ENCODE measurements around the gene ATAT1.

ATAT1 gene

DNA sequence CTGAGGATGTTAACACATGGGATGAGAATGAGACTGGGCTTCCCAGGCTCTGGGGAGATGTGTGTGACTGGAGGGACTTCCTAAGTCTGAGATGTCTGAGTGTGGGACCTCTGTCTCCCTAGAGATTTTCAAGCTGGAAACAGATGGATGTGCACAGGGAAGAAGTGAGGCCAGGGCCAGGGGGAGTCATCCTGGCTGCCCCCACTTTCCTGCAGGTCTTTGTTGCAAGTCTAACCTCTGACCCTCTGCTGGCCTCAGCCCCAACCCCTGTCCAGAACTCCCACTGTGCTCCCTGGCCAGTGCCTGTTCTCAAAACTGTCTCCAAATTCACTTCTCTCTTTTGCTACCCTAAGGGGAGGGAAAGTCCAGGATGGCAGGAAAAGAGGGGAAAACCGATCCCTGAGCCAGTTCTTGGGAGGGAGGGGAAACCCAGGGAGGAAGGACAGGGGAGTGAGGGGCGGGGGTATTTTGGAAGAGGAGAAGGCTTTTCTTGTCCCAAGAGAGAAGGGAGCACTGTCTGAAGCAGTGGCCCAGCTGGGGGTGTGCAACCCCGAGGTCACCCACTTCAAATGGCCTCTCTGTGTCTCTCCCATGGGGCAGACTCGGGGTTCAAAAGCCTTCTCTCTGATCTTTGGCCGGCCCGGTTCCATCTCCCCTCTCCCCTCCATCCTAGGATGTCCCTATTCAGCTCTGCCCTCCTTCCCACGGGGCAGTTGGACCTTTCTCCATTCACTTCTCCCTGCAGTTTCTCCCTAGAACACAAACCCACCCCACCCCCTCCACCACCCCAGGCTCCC is 56.7 kb downstream of the ATAT1 start:
- in situ Hi-C loops (cut with MboI; ENCODE audit: low sequenced_read_pairs), result loop anchor here (5.0 kb wide), 1 partner anchor 34 kb away; the partner anchor contains the start of gene MDC1

GRCh38 chr6:30683980-30684338 is 57.3 kb downstream of the ATAT1 start:
- in situ Hi-C loops (cut with MboI; ENCODE audit: low sequenced_read_pairs), result loop anchor here (5.0 kb wide), 1 partner anchor 33 kb away; the partner anchor contains the start of gene MDC1

GRCh38 chr6:30684386-30685156 is 57.9 kb downstream of the ATAT1 start:
- in situ Hi-C loops (cut with MboI; ENCODE audit: low sequenced_read_pairs), result loop anchor here (5.0 kb wide), 1 partner anchor 33 kb away; the partner anchor contains the start of gene MDC1

DNA sequence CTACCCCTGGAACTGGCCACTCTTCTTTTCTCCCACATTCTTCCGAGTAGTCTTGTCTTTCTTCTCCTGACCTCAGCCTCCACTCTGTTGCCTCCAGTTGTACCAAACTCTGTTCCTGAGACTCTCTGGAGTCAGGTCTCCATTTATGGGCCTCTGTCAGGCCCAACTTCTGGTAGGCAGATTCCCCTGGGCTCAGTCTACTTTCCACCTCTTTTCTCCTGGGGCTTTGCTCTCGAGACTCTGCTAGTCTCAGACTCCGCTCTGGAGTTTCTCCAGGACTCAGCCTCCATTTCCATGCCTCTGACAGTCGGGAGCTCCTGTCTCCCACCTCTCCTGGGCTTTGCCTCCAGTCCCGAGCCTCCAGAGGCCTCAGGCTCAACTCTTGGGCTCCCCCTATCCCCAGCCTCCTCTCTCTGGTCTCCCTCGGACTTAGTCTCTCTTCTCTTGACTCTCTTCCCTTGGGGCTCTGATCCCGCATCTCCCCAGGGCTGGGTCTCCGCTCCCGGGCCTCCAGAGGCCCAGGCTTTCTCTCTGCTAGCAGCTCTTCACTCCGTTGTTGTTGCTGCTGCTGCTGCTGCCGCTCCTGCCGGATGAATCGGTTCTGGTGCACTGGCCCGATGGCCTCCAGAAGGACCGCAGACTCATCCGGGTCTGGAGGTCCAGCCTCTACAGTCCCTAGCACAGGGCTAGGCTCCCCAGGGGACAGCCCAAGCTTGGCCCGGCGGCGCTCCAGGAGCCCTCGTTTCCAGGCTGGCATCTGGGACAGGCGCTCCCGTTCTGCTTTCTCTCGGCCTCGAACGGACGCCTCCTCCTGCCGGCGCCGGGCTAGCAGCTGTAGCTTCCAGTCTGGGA is 58.7 kb downstream of the ATAT1 start:
- in situ Hi-C loops (cut with MboI; ENCODE audit: low sequenced_read_pairs), result no loop called here

- in situ Hi-C loops (cut with MboI; ENCODE audit: low sequenced_read_pairs), result no loop called here
Observed at GRCh38 chr6:30686009-30686907, 59.6 kb downstream of the ATAT1 start, which contains the start of gene PPP1R18. PPP1R18 (minus strand) TSS chr6:30686645; CDS start chr6:30686018, 627 bp downstream.

DNA sequence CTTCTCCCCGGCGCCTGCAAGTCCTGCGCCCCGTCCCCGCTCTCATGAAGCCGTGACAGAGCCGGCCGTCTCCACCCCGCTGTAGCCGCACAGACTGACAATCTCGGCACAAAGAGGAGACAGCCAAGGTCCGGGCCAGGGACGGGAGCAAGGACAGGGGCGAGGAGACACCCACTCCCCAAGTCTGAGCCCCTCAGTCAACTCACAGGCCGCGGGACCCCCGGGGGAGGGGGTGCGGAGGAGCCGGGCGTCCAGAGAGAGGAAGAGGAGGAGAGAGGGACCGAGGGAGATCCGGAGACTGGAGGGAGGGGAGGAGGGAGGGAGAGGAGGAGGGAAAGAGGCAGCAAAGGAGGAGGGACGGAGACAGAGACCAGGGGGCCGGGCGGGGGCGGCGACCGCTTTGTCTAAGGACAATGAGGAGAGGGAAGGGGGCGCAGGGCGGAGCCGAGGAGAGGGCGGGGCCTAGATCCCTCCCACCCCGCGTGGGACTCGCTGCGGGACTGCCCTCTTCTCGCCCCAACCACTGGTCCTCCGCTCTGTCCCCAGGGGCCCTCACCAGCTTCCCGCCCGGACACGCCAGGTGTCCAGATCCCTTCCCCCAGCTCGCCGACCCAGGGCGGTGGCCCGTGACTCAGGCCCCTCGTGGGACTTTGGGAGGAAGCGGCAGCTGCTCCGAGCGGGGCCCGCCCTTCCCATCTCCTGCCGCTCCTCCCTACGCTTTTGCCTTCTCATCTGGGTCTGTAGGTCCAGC is 60.4 kb downstream of the ATAT1 start:
- in situ Hi-C loops (cut with MboI; ENCODE audit: low sequenced_read_pairs), result no loop called here

- in situ Hi-C loops (cut with MboI; ENCODE audit: low sequenced_read_pairs), result no loop called here
Observed at GRCh38 chr6:30687659-30688431, 61.2 kb downstream of the ATAT1 start.

DNA sequence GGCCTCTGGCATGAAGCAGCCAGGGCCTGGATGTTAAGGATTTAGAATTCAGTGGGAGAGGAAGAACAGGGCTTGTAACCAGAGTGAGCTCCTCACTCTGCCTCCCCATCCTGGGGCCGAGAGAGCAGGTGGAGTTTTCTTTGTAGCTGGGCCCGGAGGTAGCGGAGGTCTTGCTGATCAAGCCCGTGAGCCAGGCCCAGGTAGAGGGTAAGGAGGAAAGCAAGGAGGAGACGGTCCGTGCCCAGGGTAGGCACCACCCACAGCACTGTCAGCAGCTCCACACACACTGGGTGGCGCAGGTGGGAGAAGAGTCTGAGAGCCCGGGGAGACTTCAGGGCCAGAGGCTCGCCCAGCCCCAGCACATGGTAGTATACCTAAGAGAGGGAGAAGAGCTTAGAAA is 61.9 kb downstream of the ATAT1 start:
- in situ Hi-C loops (cut with MboI; ENCODE audit: low sequenced_read_pairs), result no loop called here

- in situ Hi-C loops (cut with MboI; ENCODE audit: low sequenced_read_pairs), result no loop called here
Observed at GRCh38 chr6:30689022-30689865, 62.6 kb downstream of the ATAT1 start.

- in situ Hi-C loops (cut with MboI; ENCODE audit: low sequenced_read_pairs), result no loop called here
Observed at GRCh38 chr6:30689985-30690384, 63.3 kb downstream of the ATAT1 start.

DNA sequence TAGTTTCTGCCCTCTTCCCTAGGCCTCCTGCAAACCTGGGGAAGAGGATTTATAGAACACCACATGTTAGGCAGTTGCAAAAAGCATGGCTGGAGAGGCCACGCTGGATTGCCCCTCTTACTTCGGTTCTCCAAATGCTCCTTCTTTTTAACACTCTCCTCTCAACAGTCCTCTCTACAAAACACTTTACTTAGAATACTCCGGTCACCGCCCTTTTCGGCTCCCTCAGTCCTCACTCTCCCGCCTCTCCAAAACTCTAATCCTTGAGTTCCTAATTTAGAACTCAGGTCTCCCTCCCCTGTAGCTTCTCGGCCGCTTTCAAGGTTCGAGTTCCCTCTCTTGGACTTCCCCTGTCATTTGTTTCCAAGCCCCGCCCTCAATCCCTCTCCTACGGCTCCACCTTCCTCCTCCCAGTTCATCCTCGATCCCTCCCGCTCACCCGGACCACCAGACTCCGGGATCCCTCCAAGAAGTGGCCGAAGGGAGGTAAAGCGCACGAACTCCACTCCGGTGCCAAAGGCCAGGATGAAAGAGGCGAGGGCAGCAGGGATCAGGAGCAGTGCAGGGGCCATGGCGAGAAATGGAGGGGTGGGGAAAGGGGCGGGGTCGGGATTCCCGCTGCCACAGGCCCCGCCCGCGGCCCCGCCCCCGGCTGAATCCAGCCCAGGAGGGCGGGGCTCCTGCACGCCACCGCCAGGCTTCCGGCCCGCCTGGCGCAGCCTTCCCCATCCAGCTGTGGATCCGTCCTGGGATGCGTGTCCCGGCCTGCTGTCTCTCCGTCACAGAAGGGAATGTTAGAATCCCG is 63.9 kb downstream of the ATAT1 start, which contains the start of gene NRM:
NRM (minus strand) TSS at position 582 of the 805 bp plus-strand sequence; CDS start at position 572, 10 bp downstream.
- in situ Hi-C loops (cut with MboI; ENCODE audit: low sequenced_read_pairs), result no loop called here

DNA sequence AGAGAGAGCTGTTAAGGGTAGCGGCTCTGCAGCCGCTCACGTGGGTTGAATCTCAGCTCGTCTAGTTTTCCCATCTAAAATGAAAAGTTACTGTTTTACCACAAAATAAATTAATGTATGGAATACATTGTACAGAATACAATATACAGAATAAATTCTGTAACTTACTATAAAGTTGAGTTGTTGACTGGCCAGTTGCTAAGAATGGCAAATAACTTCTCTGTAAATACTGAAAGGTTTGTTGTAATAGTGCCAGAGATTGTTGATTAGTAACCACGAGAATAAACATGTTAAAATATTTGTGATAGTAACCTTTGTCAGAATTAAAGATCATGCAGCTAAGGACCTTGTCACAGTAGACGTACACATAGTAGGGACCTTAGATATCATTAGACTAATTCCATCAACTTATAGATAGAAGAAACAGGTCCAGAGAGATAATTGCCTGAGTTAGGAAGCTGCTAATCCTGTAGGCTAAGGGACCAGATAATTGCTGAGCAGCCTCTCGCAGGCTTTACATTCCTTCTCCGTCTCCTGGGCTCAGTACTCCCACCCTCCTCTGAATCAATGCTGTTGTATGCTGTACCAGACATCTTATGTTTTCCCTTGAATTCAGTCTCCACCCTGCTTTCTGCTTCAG is 64.7 kb downstream of the ATAT1 start:
- in situ Hi-C loops (cut with MboI; ENCODE audit: low sequenced_read_pairs), result no loop called here
